RCC 7860 (cell line): ENCODE results near the gene HSDL2.

Source experiments
- DNase-seq: peaks from one replicate; pipeline ENCODE4 v3.0.0-alpha.2; 2015; ENCODE audit warnings: low spot score
- FAIRE-seq: peaks from 2 replicates; lab custom pipeline; 2012; peaks lifted over from hg19 to GRCh38; lab: Jason Lieb, UNC

The HSDL2 gene

DNA sequence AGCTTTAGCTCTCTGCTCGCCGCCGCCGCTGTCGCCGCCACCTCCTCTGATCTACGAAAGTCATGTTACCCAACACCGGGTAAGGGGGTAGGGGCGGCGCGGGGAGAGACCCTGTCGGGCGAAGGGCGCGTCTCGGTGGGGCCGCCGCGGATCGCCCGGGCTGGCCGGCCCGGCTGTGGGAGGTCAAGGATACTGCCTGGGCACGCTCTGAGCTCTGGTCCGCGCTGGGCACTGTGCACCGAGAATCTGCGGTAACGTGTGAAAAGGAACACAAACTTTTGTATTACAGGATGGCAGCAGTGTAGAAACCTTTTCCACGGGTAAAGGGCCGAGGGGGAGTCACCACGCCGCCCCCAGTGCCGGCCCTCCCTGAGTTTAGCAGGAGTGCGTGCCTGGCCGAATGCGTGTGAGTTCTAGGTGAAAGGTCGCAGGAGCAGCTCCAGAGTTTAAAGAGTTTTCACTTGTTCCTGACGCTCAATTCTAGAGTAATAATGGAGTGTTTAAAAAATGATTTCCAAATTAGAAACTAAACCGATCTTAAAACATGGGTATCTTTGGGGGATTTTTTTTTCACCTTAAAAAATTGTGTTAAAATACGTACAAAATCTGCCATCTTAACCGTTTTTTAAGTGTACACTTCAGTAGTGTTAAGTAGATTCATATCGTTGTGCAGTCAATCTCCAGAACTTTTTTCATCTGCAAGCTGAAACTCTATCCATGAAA is at the start of gene HSDL2:
Gene HSDL2 (plus strand): TSS at position 7 of the 723 bp plus-strand sequence. CDS start 56 bp downstream, at position 63.
- DNase-seq, result no peak
- no peak for FAIRE-seq

DNA sequence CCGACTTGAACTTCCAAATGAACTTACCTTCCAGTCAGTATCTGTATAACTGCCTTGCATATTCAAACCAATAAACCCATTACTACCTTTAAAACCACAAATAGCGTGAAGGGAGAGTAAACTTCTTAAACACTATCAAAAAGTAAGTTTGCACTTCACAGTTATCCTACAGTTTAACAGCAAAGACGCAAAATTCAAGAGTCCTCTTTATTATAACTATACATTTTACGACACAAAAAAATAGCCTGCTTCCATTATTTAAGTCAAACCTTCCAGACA is 48.3 kb upstream of the HSDL2 start:
- DNase-seq (no peak), FAIRE-seq (no peak)

DNA sequence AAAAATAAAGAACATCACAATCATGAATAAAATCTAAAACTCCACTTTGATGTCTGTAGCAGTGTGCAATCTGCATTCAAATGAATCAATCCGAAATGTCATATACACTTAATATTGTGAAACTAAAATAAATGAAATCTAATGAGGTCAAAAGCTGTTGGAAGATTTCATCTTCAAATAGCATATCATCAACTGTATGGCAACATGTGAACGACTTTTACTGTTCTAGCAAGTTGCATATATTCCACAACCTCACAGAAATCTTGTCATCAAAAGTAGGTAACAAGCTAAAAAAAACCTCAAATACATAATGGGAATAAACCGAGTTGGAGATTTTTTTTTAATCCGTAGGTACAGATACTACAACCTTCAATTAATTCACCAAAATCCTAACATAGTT is 47.7 kb upstream of the HSDL2 start:
- peak; percentile 32 for FAIRE-seq
- DNase-seq, result no peak

DNA sequence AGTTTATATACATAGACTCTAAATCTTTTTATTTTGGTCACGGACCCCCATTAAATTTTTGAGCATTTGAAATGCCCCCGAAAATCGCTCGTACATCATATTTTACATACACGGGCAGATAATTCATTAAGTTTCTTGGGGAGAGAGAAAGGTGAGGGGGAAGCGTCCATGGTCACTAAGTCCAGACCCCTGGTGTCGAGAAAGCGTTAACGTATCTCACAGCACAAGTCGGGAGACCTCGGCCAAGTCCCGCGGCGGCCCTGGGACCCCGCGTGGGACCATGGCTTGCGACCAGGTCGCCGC is 47.3 kb upstream of the HSDL2 start:
- no peak for FAIRE-seq

DNA sequence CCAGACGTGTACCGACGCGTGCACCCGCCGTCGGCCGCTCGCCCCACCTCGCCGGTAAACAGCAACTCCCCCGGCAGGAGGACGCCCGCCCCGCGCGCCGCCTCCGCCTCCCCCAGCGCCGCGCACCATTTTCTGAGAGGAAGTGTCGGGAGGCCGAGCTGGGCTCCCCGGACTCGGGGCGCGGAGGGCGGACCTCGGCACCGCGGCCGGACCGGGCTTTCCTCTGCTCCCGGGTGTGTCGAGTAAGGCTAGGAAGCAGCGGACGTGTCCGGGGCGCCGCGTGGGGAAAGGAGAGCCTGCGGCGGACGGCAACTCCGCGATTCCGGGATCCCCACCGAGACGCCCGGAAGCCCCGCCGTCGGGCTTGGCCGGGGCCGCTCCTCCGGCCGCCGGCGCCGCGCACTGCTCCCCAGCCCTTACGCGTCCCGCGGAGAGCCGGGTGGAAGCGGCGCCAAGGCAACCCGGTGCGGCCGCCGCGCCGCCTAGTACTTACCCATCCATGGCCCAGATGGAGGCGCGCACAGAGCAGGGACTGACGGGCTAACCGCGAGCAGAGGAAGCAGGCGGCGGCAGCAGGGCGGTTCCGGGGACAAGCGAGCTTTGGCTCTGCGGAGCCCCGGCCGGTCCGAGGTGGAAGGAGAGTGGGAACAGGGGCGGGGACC is 46.8 kb upstream of the HSDL2 start, which contains the start of gene PTBP3:
Gene PTBP3 (minus strand): TSS at position 643 of the 662 bp plus-strand sequence. CDS start 35,754 bp downstream, outside the sequence.
- peak; percentile 72 for DNase-seq
- FAIRE-seq, result no peak

More for the DNA sequence above, 47.3 kb upstream of the HSDL2 start:
- no peak for DNase-seq

DNA sequence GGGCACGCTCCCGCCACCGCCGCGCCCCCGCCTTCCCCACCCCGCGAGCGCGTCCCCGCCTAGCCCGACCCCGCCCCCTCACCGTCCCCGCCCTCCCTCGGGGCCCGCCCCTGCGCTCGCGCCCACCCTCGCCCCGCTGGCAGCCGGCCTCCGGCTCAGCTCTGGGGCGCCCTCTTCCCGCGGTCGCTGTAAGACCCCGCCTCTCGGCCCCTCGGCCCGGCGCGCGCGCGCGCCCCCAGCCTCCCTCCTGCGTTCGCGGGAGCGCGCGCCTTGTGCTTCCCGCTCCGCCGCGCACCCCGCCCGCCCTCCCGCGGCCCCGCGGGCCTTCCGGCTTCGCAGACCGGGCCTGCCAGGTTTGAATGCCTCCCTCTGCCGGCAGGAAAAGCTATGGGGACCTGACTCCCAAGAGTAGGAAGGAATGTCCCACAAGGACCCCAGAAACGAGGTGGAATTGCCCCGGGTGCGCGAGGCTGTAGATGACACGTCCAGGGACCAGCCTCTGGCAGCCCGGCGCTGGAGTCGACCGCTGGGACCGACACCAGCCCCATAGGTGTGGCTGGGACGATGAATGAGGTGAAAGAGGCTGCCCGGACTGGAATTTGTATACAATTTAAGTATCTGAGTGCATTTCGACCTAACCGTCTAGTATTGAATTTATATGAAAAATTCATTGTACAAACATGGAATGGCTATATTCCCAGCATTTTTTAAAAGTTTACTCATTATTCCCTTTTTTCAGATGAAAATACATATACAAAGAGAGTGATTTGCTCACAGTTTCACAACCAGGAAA is 46.1 kb upstream of the HSDL2 start:
- FAIRE-seq (no peak), DNase-seq (peak; percentile 88)

DNA sequence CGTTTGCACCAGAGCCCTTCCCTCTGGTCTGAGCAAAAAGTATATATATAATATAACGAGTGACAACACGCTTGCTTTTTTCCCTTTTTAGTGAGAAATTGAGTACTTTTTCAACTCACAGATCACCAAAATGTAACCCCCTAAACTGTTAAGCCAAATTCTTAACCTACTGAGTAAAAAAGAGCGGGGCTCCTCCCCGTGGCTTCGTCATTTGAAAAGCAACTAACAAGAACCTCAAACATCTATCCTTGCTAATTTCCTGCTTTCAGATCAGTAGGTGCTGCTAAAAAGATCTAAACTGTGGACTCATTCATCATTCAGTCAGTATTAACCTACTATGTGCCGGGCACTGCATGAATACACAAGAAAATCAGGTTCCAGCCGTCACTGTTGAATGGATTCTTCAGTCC is 45.5 kb upstream of the HSDL2 start:
- DNase-seq (peak; percentile 56), FAIRE-seq (peak; percentile 63)

DNA sequence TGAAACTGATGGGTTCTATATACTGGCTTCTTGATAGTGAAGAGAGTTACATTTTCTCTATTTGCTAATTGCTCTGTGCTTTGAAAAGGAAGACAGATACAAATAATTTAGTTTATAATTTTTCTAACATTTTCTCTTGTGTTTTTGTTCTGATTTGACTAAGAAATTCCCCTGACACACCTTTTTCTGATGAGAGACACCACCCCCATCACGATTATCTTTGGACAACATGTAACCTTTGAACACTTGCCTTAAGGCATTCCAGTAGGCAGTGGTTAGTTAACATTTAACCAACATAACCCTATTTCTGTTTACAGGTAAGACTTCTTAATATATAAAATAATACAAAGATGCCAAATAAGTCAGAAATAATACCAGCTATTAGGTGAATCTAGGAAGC is 42.4 kb upstream of the HSDL2 start:
- FAIRE-seq (peak; percentile 45), DNase-seq (no peak)

DNA sequence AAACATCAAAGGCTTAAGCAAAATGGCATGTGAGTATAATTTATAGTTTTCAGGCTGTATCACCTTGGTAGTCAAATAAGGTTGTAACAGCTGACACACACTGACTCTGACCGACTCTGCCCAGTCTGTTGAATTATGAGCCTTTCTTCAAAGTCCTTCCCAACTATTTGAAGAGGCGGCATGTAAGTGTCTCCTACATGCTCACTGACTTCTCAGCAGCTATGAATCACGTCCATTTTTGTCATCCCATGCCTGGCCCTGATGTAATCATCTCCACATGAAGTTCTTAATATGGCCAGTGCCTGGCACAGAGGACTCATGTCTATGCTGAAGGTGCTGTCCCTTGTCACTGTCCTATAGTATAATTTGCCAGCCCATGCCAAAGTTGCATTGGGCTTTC is 41.3 kb upstream of the HSDL2 start:
- peak; percentile 87 for FAIRE-seq
- DNase-seq, result peak; percentile 88

DNA sequence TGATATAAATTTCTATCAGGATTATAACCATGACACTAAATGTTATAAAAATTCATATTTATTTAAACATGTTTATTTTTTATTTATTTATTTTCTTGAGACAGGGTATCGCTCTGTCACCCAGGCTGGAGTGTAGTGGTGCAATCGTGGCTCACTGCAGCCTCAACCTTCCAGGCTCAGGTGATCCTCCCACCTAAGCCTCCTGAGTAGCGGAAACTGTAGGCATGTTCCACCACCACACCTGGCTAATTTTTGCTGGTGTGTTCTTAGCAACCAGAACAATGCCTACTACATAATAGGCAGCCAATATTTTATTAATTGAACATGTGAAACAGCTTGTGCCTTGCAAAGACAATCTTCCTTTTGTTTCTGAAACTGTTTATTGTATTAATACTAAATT is 40.0 kb upstream of the HSDL2 start:
- no peak for DNase-seq
- FAIRE-seq, result no peak

DNA sequence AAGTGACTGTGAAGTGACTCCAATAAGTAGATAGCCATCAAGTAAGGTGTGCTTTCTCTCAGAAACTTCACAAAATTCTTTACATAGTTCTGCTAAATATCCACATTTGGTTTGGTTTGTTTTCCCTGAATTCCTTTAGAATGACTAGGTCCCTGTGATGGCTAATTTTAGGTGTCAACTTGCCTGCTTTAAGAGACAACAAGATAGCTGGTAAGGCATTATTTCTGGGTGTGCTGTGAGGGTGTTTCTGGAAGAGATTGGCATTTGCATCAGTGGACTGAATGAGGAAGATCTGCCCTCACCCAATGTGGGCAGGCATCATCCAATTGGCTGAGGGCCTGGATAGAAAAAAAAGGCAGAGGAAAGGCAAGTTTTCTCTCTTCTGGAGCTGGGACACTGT is 38.2 kb upstream of the HSDL2 start:
- DNase-seq (peak; percentile 71), FAIRE-seq (peak; percentile 51)

DNA sequence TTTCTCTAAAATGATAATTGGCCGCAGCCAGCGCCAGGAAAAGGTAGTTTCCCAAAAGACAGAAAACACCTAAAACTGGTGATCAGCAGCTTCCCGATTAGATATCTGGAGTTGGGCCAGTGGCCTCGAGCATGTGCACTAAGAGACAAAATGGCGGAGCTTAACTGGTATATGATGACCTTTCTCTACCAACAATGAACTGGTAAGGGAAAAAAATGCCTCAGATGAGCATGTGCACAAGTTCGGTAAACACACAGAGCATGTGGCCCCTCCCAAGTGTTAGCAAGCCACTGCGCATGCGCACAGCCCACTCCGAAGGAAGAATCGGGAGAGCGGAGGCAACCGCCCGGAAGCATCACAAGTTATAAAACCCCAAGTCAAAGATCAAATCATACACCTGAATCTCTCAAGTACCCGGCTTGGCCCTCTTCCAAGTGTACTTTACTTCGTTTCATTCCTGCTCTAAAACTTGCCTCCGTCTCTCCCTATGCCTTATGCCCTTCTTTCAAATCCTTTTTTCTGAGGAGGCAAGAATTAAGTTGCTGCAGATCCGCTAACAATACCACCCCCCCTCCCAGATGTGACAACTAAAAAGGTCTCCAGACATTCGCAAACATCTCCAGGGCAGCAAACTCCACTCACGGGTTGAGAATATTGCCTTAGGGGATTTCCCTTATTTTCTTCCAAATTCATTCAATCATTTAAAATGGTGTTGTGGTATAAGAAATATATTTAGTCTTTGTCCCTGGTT is 31.5 kb upstream of the HSDL2 start:
- DNase-seq, result no peak
- no peak for FAIRE-seq

DNA sequence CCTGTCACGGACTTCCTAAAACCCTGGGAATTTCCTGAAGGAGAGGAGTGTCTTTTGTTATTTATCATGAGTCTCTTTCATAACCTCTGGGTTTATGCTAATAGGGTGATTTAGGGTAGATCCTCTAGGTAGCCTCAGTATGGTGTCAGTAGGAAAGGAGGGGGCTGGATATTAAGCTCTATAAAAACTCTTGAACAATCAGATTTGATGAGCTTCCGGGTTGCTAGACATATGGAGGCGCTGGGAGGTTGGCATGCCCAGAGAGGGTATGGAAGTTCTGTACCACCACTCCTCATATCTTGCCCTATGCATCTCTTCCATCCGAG is 30.9 kb upstream of the HSDL2 start:
- DNase-seq (no peak), FAIRE-seq (no peak)

DNA sequence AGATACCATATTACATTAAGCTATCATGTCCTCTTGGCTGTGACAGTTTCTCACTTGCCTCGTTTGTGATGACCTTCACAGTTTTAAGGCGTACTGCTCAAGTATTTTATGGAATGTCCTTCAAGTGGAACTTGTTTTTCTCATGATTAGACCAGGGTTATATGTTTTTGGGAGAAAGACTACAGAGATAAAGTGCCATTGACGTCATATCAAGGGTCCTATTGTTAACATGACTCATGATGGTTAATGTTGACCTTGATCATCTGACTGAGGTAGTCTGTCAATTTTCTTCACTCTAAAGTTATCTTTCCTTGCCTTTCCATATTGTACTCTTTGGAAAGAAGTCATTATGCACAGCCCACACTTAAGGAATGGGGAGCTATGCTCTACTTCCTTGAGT is 28.7 kb upstream of the HSDL2 start:
- no peak for DNase-seq
- FAIRE-seq, result no peak

DNA sequence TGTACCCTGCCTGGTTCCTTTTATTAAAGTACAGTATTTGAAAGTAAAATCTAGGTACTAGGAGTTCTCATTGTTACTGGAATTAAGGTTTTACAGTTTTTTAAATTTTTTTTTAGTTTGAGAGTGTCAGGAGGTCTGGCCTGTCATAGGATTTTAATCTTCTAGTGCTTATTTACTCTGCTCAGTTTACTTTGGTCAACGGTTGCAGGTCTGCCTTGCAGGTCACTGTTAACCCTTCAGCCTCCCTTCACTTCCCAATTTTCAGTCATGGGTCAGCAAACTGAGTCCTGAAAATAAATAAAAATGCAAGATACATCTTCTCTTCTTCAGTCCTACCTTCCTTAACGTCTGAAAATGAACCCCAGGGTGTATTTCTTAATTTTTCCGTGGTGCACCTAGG is 27.7 kb upstream of the HSDL2 start:
- DNase-seq (no peak), FAIRE-seq (no peak)

DNA sequence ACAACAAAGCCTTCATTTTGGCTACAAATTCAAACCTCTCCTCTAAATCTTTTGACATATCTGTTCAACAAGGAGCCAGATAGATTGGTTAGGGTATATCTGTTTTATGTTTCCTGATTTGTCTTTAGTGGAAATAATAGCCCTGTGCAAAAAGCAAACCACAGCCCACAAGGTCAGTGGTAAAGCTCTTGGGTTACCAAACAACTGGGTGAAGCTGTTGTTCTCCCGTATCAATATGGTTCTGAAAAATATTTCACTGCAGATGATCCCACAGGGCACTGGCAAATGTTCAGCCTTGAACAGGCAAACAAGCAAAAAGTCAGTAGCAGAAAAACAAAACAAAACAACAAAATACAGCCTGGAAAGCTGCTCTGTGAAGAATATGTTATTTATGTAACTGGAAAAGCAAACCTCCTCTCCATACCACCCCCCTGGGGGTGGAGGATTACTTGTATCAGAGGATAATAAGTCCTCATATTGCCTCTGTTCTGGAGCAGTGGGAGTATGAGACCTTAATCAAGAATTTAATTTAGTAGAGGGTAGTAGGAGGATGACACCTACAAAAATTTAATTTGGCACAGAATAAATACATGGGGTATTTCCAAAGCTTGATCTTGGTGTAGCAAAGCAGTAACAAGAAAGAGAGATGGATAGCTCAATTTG is 25.7 kb upstream of the HSDL2 start:
- FAIRE-seq (no peak), DNase-seq (no peak)

DNA sequence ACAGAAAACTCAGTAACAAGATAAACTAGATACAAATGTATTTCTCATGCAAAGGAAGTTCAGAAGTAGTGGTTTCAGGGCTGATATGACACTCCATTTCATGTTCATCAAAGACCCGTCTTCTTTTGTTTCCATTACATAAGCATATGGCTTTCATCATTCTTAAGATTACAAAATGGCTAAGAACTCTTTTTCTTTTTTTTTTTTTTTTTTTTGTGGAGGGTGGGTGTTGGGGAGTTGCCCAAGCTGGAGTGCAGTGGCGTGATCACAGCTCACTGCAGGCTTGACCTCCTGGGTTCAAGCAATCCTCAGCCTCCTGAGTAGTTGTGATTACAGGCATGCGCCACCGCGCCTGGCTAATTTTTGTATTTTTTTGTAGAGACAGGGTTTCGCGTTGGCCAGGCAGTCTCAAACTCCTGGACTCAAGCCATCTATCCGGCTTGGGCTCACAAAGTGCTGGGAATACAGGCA is 24.4 kb upstream of the HSDL2 start:
- no peak for DNase-seq
- no peak for FAIRE-seq

DNA sequence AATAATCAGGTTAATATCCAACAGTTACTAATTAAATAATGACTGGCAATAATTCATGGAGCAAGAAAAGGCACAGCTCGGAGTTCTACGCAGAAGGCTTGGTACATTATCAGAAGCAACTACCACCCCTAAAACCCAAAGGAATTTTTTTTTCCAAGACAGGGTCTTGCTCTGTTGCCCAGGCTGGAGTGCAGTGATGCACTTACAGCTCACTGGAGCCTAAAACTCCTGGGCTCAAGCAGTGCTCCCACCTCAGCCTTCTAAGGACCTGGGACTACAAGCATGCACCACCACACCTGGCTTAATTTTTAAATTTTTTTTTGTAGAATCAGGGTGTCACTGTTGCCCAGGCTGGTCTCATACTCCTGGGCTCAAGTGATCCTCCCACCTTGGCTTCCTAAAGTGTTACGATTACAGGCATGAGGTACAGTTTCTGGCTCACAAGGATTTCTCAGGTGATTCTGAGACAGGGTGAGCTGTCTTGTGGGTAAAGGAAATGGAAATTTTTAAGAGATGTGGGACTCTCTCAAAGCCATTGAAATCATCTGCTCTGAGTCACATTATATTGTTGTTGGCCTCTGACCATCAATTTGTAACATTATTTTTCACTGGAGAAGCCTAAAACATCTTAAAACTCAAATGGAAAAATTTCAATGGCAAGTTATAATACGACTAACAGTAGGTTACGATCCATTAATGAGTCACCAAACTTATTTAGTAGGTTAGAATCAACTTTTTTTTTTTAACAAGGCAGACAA is 19.7 kb upstream of the HSDL2 start:
- peak; percentile 56 for DNase-seq
- FAIRE-seq, result peak; percentile 89

DNA sequence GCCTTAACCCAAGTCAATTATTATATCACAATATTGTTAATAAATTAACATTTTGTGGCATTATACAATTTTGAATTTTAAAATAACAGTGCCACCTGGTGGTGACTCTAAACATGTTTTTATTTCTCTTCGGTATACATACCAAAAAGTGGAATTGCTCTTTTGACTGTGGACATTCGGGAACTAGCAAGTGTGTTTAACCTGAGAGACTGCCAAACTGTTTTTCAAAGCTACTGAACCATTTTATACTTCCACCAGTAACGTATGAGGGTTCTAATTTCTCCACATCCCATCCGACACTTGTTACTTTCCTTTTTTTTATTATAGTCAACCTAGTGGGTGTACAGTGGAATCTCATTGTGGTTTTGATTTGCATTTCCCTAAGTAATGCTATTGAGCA is 18.3 kb upstream of the HSDL2 start:
- DNase-seq, result peak; percentile 50
- FAIRE-seq, result peak; percentile 88

DNA sequence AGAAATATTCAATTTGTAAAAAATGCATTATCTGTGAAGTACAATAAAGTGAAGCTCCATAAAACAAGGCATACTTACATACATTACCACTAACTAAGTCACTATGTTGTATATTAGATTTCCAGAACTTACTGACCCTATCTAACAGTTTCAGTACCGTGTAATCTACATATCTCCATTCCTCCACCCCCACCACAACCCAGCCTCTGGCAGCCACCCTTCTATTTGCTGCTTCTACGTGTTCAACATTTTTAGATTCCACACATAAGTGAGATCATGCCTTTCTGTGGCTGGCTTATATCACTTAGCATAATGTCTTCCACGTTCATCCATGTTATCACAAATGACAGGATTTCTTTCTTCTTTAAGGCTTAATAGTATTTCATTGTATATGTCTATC is 15.1 kb upstream of the HSDL2 start:
- FAIRE-seq (no peak), DNase-seq (no peak)
